EH (cell line): Measurements from ENCODE around the gene HIVEP3.

Experiments
- DNase-seq: peaks from one replicate; pipeline ENCODE4 v3.0.0-alpha.2; 2015; ENCODE audit warnings: low read depth

Gene HIVEP3

GRCh38 chr1:41533016-41533730 is 385.5 kb downstream of the HIVEP3 start:
- DNase-seq: no peak

GRCh38 chr1:41532206-41532975 is 386.3 kb downstream of the HIVEP3 start:
- no peak for DNase-seq

- no peak for DNase-seq
These were observed 388.3 kb downstream of the HIVEP3 start for GRCh38 chr1:41530411-41530810.

GRCh38 chr1:41529621-41530395 is 388.9 kb downstream of the HIVEP3 start:
- DNase-seq: no peak

GRCh38 chr1:41528726-41529605 is 389.8 kb downstream of the HIVEP3 start:
- no peak for DNase-seq

- DNase-seq: no peak
These were observed 390.6 kb downstream of the HIVEP3 start for GRCh38 chr1:41528106-41528505.

- no peak for DNase-seq
These were observed 391.7 kb downstream of the HIVEP3 start for GRCh38 chr1:41526956-41527561.

- DNase-seq: no peak
These were observed 392.7 kb downstream of the HIVEP3 start for GRCh38 chr1:41525891-41526587.

GRCh38 chr1:41524676-41525675 is 393.7 kb downstream of the HIVEP3 start:
- no peak for DNase-seq

- DNase-seq: no peak
These were observed 394.6 kb downstream of the HIVEP3 start for GRCh38 chr1:41523949-41524675.

GRCh38 chr1:41523071-41523470 is 395.7 kb downstream of the HIVEP3 start:
- DNase-seq: no peak

- no peak for DNase-seq
These were observed 397.0 kb downstream of the HIVEP3 start for GRCh38 chr1:41521766-41522165.

GRCh38 chr1:41520951-41521752 is 397.6 kb downstream of the HIVEP3 start:
- DNase-seq: no peak

GRCh38 chr1:41519667-41520066 is 399.1 kb downstream of the HIVEP3 start:
- DNase-seq: no peak

GRCh38 chr1:41518471-41518870 is 400.3 kb downstream of the HIVEP3 start:
- DNase-seq: no peak

- DNase-seq: no peak
These were observed 401.7 kb downstream of the HIVEP3 start for GRCh38 chr1:41517062-41517438.

- peak; percentile 86 for DNase-seq
These were observed 402.3 kb downstream of the HIVEP3 start for GRCh38 chr1:41516168-41517061.
